Measurements from ENCODE around the gene PRR18.
"Not testable (repeated sequence)": the region's sequence is repeated elsewhere in the genome, so short reads cannot be mapped to it uniquely, and the experiment has no call there.

PRR18 gene, protein sequence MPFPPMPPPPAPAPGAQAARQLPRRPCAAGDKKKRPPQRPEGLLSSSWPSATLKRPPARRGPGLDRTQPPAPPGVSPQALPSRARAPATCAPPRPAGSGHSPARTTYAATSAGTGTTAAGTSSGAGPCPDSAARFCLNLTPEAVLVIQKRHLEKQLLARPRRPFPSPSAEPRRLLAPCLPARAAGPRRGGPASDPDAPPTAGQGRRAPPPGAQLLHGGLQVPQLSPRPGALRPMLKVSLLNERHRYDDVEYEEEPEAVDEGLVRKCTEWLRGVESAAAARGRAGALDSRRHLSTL

GRCh38 chr6:166308033-166308768 is at the start of gene PRR18:
Gene PRR18 (minus strand): TSS chr6:166308392. CDS start chr6:166308142, 250 bp downstream.
- no peak for DNase-seq

DNA sequence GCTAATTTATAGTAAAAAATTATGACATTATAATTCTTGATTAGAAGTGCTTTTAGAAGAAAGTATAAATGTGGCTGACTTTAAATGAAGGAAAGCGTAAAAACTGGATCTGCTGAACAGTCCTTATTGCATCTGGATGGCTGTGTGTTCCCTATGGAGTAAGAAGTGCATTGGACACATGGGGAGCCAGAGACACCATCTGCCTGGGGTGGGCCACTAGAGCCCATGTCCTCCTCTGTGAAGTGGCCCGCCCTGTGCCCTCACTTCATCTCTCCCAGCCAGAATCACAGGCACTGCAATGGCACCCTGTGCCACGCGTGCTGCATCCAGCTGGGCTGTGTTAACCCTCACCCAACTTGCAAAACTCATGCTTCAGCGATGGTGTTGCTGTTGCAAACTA is 47.4 kb upstream of the PRR18 start:
- no peak for DNase-seq

- DNase-seq = no peak
Observed at GRCh38 chr6:166354965-166355364, 46.8 kb upstream of the PRR18 start.

DNA sequence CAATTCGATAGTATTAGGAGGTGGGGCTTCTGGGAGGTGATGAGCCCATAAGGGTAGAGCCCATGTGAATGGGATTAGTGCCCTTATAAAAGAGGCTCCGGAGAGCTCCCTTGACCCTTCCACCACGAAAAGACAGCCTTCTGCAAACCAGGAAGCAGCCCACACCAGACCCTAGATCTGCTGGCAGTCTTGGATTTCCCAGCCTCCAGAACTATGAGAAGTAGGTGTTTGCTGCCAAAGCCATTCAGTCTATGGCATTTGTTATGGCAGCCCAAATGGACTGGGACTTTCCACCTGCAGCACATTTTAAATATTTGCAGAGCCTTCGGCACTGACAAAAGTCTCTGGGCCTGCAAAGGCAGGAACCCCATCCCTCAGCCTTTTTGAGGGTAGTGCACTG is 46.0 kb upstream of the PRR18 start:
- DNase-seq = no peak

DNA sequence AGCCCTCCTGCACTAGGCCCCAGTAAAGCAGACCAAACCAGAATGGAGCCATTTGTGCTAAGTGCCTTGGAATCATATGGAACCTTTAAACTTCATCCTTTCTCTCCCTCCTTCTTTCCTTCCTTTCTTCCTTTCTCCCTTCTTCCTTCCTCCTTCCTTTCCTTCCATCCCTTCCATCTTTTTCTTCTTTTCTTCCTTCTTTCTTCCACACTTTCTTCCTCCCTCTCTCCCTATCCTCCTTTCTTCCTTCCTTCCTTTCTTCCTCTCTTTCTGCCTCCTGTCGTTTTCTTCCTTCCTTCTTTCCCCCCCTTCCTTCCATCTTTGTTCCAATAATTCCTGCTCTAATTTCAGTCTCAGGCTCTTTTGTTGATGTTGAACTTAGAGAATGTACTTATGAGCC is 45.3 kb upstream of the PRR18 start:
- DNase-seq = no peak

DNA sequence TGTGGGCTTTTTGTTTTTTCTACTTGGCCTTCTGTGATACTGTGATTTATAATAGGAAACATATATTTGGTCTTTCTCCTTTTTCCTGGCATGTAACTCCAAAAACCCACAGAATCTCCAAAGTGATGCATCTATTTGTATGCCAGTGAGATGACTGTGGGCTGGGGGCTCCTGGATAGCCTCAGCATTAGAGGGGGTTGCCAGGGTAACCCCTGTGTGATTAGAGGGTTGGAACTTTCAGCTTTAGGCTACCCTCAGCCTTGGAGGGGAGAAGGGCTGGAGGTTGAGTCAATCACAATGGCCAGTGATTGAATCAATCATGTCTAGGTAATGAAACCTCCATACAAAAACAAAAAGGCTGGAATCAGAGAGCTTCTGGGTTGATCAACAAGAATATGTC is 44.7 kb upstream of the PRR18 start:
- DNase-seq = no peak

DNA sequence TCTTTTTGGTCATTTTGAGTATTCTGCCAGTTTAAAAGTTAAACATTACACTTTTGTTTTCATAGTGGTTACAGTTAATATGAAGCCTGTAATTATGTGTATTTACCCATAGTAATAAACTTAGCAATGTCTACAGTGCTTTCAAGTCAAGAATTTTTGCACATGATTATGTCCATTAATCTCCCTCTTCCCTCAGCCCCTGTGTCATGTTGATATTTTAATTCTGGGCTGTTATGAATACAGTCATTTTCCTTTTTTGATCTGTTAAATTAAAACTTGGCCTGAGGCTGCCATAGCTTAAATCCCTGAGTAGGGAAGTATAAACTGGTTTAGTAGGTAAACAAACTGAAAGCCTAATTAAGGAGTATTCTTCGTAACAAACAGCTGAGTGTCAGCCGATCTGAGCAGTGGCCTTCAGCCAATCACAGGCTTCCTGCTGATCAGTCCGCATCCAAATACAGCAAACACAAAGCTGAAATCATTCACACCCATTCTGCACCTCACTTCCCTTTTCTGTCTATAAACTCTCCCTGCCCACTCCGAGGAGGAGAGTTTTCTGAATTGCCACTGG is 43.6 kb upstream of the PRR18 start:
- DNase-seq = peak; percentile 20

- DNase-seq = no peak
Observed at GRCh38 chr6:166348305-166348949, 40.2 kb upstream of the PRR18 start.

DNA sequence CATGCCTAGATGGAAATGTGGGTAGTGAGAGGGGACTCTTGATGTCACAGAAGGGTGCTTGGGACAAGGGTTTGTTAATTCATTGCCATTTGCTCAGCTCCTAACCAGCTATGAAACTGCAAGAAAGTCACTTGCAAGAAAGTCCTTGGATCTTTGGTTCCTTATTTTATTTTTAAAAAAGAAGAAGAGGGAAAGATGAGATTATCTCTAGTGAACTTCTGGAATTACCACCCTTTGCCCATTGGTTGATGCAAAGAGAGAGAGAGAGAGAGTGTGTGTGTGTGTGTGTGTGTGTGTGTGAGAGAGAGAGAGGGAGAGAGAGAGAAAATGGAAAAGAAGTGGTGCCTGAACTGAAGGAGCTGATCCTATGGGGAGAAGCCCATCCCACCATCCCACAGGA is 38.8 kb upstream of the PRR18 start:
- no peak for DNase-seq

GRCh38 chr6:166346449-166346848 is 38.3 kb upstream of the PRR18 start:
- DNase-seq = no peak

DNA sequence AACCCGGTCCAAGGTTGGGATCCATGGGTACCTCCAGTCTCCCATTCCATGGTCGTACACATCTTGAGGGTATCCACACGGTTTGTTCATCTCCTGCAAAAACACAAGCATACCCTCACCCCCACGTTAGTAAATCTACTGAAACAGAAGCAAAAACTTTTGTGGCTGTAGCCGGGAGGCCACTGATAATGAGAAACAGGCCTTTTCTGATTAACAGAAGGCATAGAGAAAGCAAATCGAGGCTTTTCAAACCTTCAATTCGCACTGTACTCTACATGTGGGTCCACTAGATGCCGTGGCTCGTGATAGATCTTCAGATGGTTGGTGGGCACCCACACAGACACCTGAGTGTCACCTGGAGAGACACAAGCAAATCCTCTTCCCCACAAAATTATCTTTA is 37.5 kb upstream of the PRR18 start:
- DNase-seq = not testable (repeated sequence)

DNA sequence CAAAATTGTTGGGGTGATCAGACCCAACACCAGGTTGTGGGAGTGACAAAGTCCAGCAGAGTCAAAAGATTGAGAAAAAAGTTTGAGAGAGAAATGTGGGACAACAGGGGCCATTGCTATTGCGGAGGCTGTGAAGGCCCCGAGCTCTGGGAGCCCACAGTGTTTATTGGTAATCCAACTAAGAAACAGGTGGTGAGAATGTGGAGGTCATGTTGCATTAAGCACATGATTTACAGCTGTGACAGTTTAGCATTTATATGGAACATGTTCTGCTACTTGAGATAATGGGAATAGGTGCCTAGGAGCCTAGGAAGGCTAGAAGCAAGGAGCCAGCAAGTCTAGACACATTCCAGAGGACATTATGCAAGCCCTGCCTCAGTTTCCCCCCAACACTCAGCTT is 36.7 kb upstream of the PRR18 start:
- not testable (repeated sequence) for DNase-seq

DNA sequence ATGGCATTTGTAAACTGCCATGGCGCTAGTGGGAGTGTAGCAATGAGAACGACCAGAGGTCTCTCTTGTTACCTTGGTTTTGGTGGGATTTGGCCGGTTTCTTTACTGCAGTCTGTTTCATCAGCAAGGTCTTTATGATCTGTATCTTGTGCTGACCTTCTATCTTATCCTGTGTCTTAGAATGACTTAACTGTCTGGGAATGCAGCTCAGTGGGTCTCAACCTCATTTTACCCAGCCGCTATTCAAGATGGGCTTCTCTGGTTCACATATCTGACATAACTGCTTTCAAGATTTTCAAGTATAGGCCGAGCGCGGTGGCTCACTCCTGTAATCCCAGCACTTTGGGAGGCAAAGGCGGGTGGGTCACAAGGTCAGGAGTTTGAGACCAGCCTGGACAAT is 36.0 kb upstream of the PRR18 start:
- DNase-seq = no peak

DNA sequence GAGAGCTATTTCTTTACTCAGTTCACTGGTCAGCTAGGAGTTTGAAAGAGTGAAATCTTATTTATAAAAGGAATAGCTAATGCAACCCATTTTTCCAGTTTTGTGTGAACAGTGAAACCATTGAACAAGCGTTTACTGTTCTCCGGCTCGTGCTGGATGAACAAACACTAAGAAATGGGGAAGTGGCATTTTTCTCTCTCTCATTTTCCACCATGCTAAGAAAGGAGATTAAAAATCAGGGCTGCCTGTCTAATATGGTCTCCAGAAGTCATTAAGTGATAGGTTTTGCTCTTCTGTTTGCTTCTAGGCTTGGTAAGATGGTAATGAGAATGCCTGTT is 34.9 kb upstream of the PRR18 start:
- no peak for DNase-seq

- peak; percentile 60 for DNase-seq
Observed at GRCh38 chr6:166342349-166343149, 34.4 kb upstream of the PRR18 start, which contains the start of gene SFT2D1. Gene SFT2D1 (minus strand): TSS chr6:166342545. CDS start chr6:166342481, 64 bp downstream.

DNA sequence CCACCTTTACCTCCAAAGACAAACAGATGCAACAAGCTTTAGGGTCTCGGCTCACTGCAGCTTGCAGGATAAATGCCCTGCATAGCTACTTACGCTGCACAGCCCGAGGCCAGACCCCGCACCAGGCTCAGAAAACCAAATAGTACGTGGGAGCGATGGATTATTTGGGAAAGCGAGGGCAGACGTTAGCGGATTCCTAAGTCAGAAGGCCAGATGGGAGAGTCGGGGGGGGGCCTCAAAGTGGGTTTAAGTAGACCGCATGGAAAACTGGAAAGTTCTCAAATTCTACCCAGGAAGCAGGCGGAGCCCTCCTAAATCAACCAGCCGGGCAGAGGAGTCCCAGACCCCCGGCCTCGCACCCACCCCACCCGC is 33.8 kb upstream of the PRR18 start:
- no peak for DNase-seq

GRCh38 chr6:166341464-166341863 is 33.3 kb upstream of the PRR18 start:
- no peak for DNase-seq

GRCh38 chr6:166338854-166339253 is 30.7 kb upstream of the PRR18 start:
- DNase-seq = no peak

DNA sequence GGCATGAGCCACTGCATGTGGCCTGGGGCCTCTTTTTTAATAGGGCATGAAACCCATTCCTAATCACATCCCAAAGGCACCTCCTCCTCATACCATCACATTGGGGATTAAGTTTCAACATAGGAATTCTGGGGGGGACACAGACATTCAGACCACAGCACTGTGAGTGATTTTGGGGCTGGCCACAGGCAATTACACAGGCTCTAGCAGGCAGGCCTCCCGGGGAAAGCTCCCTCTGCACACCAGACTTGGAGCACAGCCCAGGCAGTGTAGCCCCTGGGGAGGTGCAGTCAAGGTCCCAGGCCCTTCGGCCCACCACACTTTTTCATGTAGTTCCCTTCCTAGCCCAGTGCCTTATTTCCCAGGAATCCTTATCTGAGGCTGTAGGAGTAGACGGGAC is 28.7 kb upstream of the PRR18 start:
- DNase-seq = no peak

GRCh38 chr6:166335378-166336302 is 27.4 kb upstream of the PRR18 start:
- no peak for DNase-seq

DNA sequence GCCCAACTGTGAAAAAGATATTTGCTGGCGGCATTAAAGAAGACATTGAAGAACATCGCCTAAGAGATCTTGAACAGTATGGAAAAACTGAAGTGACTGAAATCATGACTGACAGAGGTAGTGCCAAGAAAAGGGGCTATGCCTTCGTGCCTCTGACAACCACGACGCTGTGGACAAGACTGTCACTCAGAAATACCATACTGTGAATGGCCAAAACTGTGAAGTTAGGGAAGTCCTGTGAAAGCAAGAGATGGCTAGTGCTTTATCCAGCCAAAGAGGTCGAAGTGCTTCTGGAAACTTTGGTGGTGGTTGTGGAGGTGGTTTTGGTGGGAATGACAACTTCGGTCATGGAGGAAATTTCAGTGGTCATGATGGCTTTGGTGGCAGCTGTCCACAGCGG is 26.7 kb upstream of the PRR18 start:
- DNase-seq = no peak
